Glutamatergic neuron (in vitro differentiated cells): ENCODE results near the gene DTNB. TPM values are rescaled to one million over a fixed set of nuclear protein-coding genes. Genes with fewer than 3 reads are reported as not detected.
A peak's percentile ranks its signal among the peaks of the same experiment; 100 is the strongest.

Experiments used
- DNase-seq: peaks from one replicate; pipeline ENCODE4 v3.0.0; 2022
- H3K27ac Mint-ChIP-seq: one replicate; pipeline ENCODE4 v1.8.0; 2020; ENCODE audit warnings: mild to moderate bottlenecking, mixed read lengths, inconsistent platforms; ENCODE audit not compliant: unreplicated experiment
- H3K27me3 Mint-ChIP-seq: one replicate; pipeline ENCODE4 v1.8.0; 2020; ENCODE audit warnings: mild to moderate bottlenecking, moderate library complexity, mixed read lengths, inconsistent platforms; ENCODE audit not compliant: unreplicated experiment
- H3K36me3 Mint-ChIP-seq: one replicate; pipeline ENCODE4 v1.8.0; 2020; ENCODE audit warnings: mild to moderate bottlenecking, mixed read lengths, inconsistent platforms; ENCODE audit not compliant: unreplicated experiment
- H3K4me1 Mint-ChIP-seq: one replicate; pipeline ENCODE4 v1.8.0; 2020; ENCODE audit warnings: mild to moderate bottlenecking, low read depth, mixed read lengths, inconsistent platforms; ENCODE audit not compliant: unreplicated experiment
- H3K4me3 Mint-ChIP-seq: one replicate; pipeline ENCODE4 v1.8.0; 2020; ENCODE audit warnings: mild to moderate bottlenecking, mixed read lengths, inconsistent platforms; ENCODE audit not compliant: unreplicated experiment
- H3K9me3 Mint-ChIP-seq: one replicate; pipeline ENCODE4 v1.8.0; 2020; ENCODE audit warnings: mild to moderate bottlenecking, moderate library complexity, mixed read lengths, inconsistent platforms; ENCODE audit not compliant: unreplicated experiment
- CTCF ChIP-seq: fragments of 200-600 bp; sonication (generic); IDR thresholded peaks from one replicate; pipeline ENCODE4 v1.5.0; 2021; ENCODE audit not compliant: partially characterized antibody, unreplicated experiment
- total RNA-seq: library from RNA; stranded (reverse); fragmentation: NEBNext Ultra II Directional; extraction: Animal tissue kit (Norgen Biotek cat#: 25700); gene quantifications from one replicate; pipeline ENCODE4 v1.2.1, GENCODE V29; 2021; ENCODE audit not compliant: unreplicated experiment

Gene DTNB
- total RNA-seq, 1 donor from 2014 or later = 41.7 TPM

GRCh38 chr2:25332571-25332970 is 340.8 kb downstream of the DTNB start:
- no peak for TF ChIP-seq CTCF
- no peak overlapping the region for H3K27ac Mint-ChIP-seq
- H3K4me1 Mint-ChIP-seq = peaks cover 31% of the 10 kb centered on the region

DNA sequence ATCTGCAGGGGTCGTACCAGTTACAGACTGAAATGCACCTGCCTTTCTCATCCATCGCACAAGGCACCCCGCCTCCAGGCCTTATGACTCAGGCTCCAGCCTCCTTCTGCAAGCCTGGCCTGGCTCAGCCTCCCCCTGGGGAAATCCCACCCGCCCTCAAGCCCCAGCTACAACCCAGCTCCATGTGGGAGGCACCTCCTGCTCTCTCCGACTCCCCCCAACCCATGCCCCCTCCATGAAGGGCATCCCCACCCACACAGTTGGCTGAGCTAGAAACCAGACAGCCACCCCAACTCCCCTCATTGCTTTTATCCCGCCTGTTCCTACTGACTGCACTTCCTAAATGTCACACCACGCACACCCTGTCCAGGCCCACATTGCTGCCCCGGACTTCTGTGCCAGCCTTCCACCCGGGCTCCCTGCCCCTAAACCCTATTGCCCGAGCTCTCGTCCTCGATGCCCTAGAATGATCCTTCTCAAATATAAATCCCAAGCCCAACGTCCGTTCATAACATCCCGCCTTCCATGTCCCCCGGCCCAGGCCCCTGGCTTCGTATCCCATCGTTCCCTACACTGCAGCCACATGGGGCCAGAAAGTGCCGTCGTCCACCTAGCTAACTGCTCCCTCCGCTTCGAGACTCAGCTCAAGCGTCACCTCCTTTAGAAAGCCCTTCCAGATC is 341.6 kb downstream of the DTNB start:
- H3K4me3 Mint-ChIP-seq = no peak overlapping the region
- peaks cover 4% of the 10 kb centered on the region for H3K9me3 Mint-ChIP-seq
- H3K27ac Mint-ChIP-seq = no peak overlapping the region
- no peak for TF ChIP-seq CTCF
- peaks cover 29% of the 10 kb centered on the region for H3K4me1 Mint-ChIP-seq
- H3K36me3 Mint-ChIP-seq = peaks cover 15% of the 10 kb centered on the region
- H3K27me3 Mint-ChIP-seq = peaks cover 14% of the 10 kb centered on the region
- no peak for DNase-seq

More at GRCh38 chr2:25332571-25332970, 340.8 kb downstream of the DTNB start:
- Mint-ChIP-seq H3K36me3 (peaks cover 11% of the 10 kb centered on the region), H3K9me3 (peaks cover 2% of the 10 kb centered on the region), H3K4me3 (no peak overlapping the region), H3K27me3 (peaks cover 12% of the 10 kb centered on the region)
- no peak for DNase-seq

DNA sequence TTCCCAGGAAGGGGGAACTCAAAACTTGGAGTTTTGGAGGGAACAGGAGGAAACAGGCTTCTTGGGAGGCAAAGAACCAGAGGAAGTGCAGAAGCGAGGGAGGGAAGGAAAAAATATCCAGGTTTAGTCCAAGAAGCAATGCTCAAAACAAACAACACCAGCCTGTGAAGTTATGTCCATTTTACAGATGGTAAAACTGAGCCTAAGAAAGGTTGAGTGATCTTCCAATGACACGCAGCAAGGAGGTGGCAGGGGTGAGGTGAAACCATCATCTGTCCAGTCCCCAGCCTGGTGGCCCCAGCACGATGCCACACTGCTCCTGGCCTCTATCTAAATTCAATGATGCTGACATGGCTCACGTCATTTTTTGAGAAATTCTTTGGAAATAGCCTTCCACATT is 342.4 kb downstream of the DTNB start:
- H3K27ac Mint-ChIP-seq = peak overlapping the region; percentile 39
- H3K27me3 Mint-ChIP-seq = peaks cover 14% of the 10 kb centered on the region
- H3K36me3 Mint-ChIP-seq = peaks cover 20% of the 10 kb centered on the region
- peaks cover 28% of the 10 kb centered on the region for H3K4me1 Mint-ChIP-seq
- no peak overlapping the region for H3K4me3 Mint-ChIP-seq
- H3K9me3 Mint-ChIP-seq = peaks cover 6% of the 10 kb centered on the region
- TF ChIP-seq CTCF = no peak
- DNase-seq = no peak

- H3K27me3 Mint-ChIP-seq = peaks cover 14% of the 10 kb centered on the region
- peaks cover 23% of the 10 kb centered on the region for H3K4me1 Mint-ChIP-seq
- TF ChIP-seq CTCF = no peak
- H3K4me3 Mint-ChIP-seq = no peak overlapping the region
- peaks cover 6% of the 10 kb centered on the region for H3K9me3 Mint-ChIP-seq
- no peak overlapping the region for H3K27ac Mint-ChIP-seq
- peaks cover 21% of the 10 kb centered on the region for H3K36me3 Mint-ChIP-seq
- no peak for DNase-seq
These were observed 343.1 kb downstream of the DTNB start for GRCh38 chr2:25330273-25330672.
